Body of pancreas (tissue), 4 donors: ENCODE measurements around the gene ARL6IP4. TPM values are rescaled to one million over a fixed set of nuclear protein-coding genes. Genes with fewer than 3 reads are reported as not detected.

ENCODE experiments used
- ATAC-seq: fragments of 150-250 bp; one replicate; pipeline ENCODE4 v1.9.1; 2016
- DNase-seq, 4 donors: peaks; one replicate each; pipeline ENCODE4 v3.0.0-alpha.2; 2019
- H3K27ac ChIP-seq, 4 donors: fragments of 200-600 bp; sonication (generic); 1 replicate in 3 of 4; 2 replicates in 1 of 4; pipeline versions ENCODE4 v1.5.1 to v1.6.1; 2016 to 2019; ENCODE audit warnings: mild to moderate bottlenecking in 1 of 4, mixed read lengths in 1 of 4, moderate library complexity in 1 of 4
- H3K27me3 ChIP-seq, 2 donors: fragments of 200-600 bp; sonication (generic); one replicate each; pipeline ENCODE4 v1.6.0; 2016; ENCODE audit warnings: mild to moderate bottlenecking in 1 of 2
- H3K36me3 ChIP-seq, 2 donors: fragments of 200-600 bp; sonication (generic); replicated peaks in 1 of 2; 2 replicates each; pipeline ENCODE4 v1.5.1; 2016; ENCODE audit warnings: low read depth in 2 of 2; ENCODE audit not compliant: insufficient read depth in 1 of 2
- H3K4me1 ChIP-seq: fragments of 200-600 bp; sonication (generic); one replicate; pipeline ENCODE4 v1.6.0; 2016
- H3K4me3 ChIP-seq, 2 donors: fragments of 200-600 bp; sonication (generic); 1 replicate in 1 of 2; 2 replicates in 1 of 2; pipeline ENCODE4 v1.5.1; 2016 to 2019
- H3K9me3 ChIP-seq, 3 donors: fragments of 200-600 bp; sonication (generic); 1 replicate in 2 of 3; 2 replicates in 1 of 3; pipeline ENCODE4 v1.5.1; 2016
- CTCF ChIP-seq, 7 experiments: fragments of 450-650 bp in 4 of 7; fragments of 200-600 bp in 3 of 7; sonication (generic) in 3 of 7; IDR thresholded peaks; one replicate each; pipeline ENCODE4 v1.5.1; 2016 to 2019; ENCODE audit warnings: antibody characterized with exemption in 7 of 7
- POLR2A ChIP-seq, 3 donors: fragments of 450-650 bp; IDR thresholded peaks; one replicate each; pipeline ENCODE4 v1.6.1; 2016; ENCODE audit warnings: antibody characterized with exemption in 3 of 3, mild to moderate bottlenecking in 2 of 3
- WGBS, 2 donors: methylation state at CpG; one replicate each; pipeline ENCODE4 v1.1.5; 2017; 5-methylcytosine and 5-hydroxymethylcytosine counted together
- intact Hi-C: fragments of 100-400 bp; cut with DNase I; formaldehyde crosslinking; loops from one replicate; pipeline ENCODE4 v1.15.1; 2023
- total RNA-seq, 2 donors: library from RNA; depleted of rRNA; stranded (reverse); fragments of >200 nt; gene quantifications; one replicate each; pipeline ENCODE4 v1.1.0, GENCODE V29; 2016

The ARL6IP4 gene
- total RNA-seq, 2 donors from 2014 or later = 215 to 237 TPM

GRCh38 chr12:122974274-122974891 is 6.1 kb upstream of the ARL6IP4 start:
- 0% methylated on average over 17 to 32 of the region's 32 CpGs for WGBS, 2 donors
- TF ChIP-seq POLR2A (IDR thresholded peaks at IDR 0.05) (no peak), CTCF (IDR thresholded peaks at IDR 0.05) (peak in 1 of 7 experiments; percentile 14)
- ATAC-seq (peak; percentile 94), DNase-seq (peak; percentile 98 to 99 (median 99))
- Histone ChIP-seq H3K9me3 (no peaks in the 10 kb centered on the region), H3K4me3 (peak overlapping the region; percentile 98), H3K4me1 (peaks cover 48% of the 10 kb centered on the region), H3K36me3 (no peaks in the 10 kb centered on the region), H3K27me3 (no peaks in the 10 kb centered on the region), H3K27ac (peak overlapping the region; percentile 87 to 100 (median 96))
- intact Hi-C loops = no loop called here

DNA sequence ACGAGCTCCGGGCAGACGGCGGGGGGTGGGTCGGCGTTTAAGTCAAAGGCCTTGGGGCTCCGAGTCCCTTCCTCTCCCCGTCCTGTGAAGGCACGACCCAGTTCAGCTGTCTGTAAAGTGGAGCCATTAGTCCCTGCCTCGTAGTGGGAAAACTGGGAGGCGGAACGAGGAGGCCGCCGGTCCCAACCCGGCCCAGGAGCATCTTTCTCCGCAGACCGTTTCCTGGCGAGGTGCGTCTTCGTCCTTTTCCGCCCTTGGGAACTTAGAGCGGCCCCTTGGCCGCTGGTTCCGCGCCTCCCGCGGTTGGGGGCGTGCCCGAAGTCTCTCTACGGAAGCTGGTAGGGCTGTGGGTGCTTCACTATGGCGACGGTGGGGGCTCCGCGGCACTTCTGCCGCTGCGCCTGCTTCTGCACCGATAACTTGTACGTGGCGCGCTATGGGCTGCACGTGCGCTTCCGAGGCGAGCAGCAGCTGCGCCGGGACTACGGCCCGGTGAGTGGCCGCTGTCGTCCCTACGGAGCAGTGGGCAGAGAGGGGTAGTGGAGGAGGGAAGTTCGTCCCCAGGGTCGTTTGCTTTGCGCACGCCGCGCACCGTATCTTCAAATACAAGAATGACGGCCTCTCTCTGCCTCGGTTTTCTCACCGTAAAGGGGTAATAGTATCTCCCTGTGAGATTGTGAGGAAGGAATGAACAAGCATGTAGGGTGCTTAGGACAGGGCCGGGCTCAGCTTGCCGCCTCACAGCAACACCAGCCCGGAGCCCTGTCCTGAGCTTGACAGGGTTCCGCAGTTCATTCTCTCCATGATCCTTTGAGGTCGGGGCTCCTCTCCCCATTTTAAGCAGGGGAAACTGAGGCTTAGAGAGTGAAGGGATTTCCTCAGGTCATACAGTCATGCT is 5.3 kb upstream of the ARL6IP4 start, which contains the start of gene OGFOD2:
Gene OGFOD2, plus strand, starts transcription at position 353 of the 898 bp plus-strand sequence. Its CDS starts 8 bp downstream, at position 361.
- Histone ChIP-seq H3K9me3 (no peaks in the 10 kb centered on the region), H3K36me3 (no peaks in the 10 kb centered on the region), H3K4me1 (peaks cover 52% of the 10 kb centered on the region), H3K4me3 (peak within 1 kb of the TSS; percentile 98), H3K27me3 (no peaks in the 10 kb centered on the region), H3K27ac (peak within 1 kb of the TSS; percentile 87 to 100 (median 96))
- ATAC-seq (peak; percentile 88), DNase-seq (peak; percentile 92 to 95 (median 93))
- intact Hi-C loops = no loop called here
- peak; percentile 41 to 78 (median 74) for TF ChIP-seq POLR2A (IDR thresholded peaks at IDR 0.05)
- TF ChIP-seq CTCF (IDR thresholded peaks at IDR 0.05) = peak in 1 of 7 experiments; percentile 7
- WGBS, 2 donors = 0% methylated on average over 17 to 66 of the region's 66 CpGs

DNA sequence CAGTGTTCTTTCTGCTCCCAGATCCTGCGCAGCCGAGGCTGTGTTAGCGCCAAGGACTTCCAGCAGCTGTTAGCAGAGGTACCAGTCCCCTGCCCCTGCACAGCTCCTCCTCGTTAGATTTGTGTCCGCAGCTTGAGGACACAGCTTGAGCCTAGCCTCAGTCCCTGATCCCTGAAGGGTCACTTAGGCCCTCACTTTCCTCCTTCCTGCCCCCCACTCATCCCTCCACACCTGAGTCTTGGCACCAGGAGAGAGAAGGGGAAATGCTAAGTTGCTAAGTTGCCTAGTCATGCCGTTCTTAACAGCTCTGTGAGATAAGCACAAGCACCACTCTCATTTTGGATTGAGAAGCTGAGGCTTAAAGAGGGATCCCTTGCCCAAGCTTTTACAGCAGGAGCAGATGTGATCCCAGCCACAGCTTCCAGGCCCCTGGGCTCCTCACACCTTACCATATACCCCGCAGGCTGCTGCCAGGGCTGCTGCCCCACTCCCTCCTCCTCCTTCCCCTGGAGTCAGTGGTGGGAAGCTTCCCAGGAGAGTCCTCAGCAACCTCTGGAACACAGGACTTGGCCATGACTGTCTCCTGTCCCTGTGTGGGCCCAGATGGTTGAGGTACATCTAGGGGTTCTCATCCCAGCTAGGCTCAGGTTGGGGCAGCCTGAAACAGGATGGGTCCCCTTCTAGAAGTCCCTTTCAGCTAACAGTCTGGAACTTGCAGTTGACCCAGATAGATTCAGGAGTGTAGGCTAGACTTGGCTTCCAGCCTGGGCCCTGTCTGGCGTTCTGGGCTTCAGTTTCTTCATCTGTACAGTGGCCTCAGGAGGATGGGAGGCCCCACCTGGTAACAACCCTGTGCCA is 4.5 kb upstream of the ARL6IP4 start:
- H3K9me3 ChIP-seq = no peaks in the 10 kb centered on the region
- H3K36me3 ChIP-seq = no peaks in the 10 kb centered on the region
- H3K4me3 ChIP-seq = peak overlapping the region; percentile 98
- intact Hi-C loops = no loop called here
- no peak for TF ChIP-seq CTCF (IDR thresholded peaks at IDR 0.05)
- TF ChIP-seq POLR2A (IDR thresholded peaks at IDR 0.05) = no peak
- peaks cover 55% of the 10 kb centered on the region for H3K4me1 ChIP-seq
- ATAC-seq (no peak), DNase-seq (no peak)
- H3K27me3 ChIP-seq = no peaks in the 10 kb centered on the region
- 0 to 8% methylated on average over 7 to 8 of the region's 8 CpGs for WGBS, 2 donors
- peak overlapping the region; percentile 87 to 100 (median 96) for H3K27ac ChIP-seq

DNA sequence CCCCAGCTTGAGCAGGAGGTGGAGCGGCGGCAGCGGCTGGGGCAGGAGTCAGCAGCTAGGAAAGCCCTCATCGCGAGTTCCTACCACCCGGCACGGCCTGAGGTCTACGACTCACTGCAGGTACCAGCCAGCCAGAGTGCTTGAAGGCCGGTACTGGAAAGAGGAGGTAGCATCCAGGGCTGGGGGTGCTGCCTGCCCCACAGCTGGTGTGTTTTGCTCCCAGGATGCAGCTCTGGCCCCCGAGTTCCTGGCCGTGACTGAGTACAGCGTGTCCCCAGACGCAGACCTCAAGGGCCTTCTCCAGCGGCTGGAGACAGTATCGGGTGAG is 3.9 kb upstream of the ARL6IP4 start:
- WGBS, 2 donors = 51 to 57% methylated on average over 3 to 15 of the region's 15 CpGs
- no peak for TF ChIP-seq POLR2A (IDR thresholded peaks at IDR 0.05)
- TF ChIP-seq CTCF (IDR thresholded peaks at IDR 0.05) = no peak
- ATAC-seq = no peak
- H3K27me3 ChIP-seq = no peaks in the 10 kb centered on the region
- peak overlapping the region in 2 of 4 donors; percentile 98 to 100 for H3K27ac ChIP-seq
- H3K9me3 ChIP-seq = no peaks in the 10 kb centered on the region
- no peak for DNase-seq
- intact Hi-C loops = no loop called here
- peaks cover 61% of the 10 kb centered on the region for H3K4me1 ChIP-seq
- no peaks in the 10 kb centered on the region for H3K36me3 ChIP-seq
- no peak overlapping the region for H3K4me3 ChIP-seq
